ENCODE measurements around the gene RFX7.

RFX7 gene

DNA sequence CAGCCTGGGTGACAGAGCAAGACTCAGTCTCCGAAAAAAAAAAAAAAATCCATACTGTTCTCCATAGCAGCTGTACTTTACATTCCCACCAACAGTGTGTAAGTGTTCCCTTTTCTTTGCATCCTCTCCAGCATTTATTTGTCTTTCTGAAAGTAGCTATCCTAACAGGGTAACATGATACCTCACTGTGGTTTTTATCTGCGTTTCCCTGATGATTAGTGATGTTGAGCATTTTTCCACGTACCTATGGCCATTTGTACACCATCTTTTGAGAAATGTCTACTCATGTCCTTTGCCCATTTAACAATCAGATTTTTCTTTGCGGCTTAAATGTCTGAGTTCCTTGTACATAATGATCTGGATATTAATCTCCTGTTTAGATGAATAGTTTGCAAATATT lies 119.3 kb downstream of the RFX7 start:
- DNase-seq, result no peak

GRCh38 chr15:56105855-56106254 lies 137.8 kb downstream of the RFX7 start:
- no peak for DNase-seq

GRCh38 chr15:56102441-56102840 lies 141.2 kb downstream of the RFX7 start:
- no peak for DNase-seq

DNA sequence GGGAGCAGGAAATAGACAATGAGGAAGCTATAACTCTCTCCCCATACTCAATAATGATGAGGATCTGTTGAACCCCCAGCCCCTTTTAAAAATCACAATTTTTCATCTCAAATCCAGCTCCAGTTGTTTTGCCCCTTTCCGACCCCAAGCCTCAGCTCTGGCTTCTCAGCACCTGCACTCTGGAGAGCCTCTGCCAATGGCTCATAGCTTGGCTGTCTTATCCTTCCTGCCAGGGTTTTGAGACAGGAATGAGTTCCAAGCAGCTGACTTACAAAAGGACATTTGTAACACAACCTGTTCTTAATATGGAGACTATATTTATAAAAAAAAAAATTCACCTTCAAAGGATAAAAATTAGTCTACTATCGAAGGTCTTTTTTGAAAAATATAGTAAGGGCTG lies 144.4 kb downstream of the RFX7 start:
- no peak for DNase-seq

GRCh38 chr15:56098195-56098863 lies 145.3 kb downstream of the RFX7 start:
- DNase-seq, result no peak

DNA sequence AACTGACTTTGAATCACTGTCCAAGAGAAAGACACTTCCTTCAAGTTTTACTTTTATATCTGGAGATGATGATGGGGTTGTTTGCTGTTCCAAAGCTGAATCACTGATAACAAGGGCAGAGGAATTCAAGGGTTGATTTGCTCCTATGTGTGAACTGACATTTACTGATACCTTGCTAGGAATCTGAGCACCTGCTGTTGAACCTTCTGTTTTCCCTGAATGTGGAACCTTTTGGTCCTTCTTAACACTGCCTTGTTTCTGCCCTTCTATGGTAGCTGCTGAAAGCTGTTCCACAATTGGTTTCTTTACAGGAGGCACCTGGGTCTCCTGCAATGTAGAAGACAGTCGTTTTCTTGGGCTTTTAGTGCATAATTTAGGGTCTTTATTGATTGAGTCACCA lies 148.3 kb downstream of the RFX7 start:
- DNase-seq, result no peak

DNA sequence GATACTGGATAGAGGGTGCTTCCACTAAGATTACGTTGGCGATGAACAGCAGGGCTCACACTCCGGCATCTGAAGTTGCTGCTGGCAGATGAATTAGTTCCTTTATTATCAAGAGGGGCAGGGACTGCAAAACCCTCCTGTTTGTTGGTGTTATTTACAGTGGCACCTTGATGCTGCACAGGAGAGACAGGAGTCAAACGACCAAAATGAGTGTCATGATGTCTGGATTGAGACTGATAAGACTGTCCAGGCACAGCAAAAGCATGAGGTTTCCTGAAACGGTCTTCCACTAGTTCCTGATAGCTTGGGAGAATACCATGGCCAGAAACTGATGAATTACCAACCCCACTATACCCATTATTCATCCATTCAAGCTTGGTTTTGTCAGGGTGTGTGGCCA lies 149.5 kb downstream of the RFX7 start:
- DNase-seq, result no peak

DNA sequence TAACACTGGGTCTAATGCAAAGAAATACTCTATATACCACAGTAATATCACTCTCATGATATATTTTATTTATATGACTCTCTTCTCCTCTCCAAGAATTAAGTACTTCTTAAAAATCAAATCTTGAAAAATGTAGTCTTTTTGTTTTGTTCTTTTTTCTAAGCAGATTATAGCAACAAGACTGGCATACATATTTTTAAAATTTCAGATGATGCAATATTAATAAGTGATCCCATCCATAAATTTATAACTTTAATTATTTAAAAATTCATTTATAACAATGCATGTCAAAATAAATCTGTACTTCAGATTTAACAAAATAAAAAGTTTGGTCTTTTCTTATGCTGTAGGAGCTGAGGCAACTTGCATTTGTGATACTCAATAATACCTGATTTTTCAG lies 155.3 kb downstream of the RFX7 start:
- no peak for DNase-seq

DNA sequence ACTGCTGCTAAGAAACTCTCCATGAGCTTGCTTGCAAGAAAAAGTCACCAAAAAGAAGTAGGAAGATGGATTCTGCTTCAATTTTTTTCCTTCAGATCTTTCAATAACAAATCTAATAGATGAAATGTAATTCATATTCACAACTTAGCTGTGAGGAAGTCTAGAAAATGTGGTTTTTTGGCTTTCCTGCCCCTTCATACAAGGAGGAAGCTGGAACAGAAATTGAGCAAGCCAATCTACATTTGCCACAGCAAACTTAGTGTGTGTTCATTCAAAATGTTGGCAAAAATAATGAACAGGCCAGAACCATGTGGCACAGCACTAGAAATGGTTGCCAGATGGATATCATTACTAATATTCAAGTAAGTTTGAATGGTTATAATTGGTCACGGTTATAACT lies 157.1 kb downstream of the RFX7 start:
- no peak for DNase-seq

- no peak for DNase-seq
These were observed 161.4 kb downstream of the RFX7 start for GRCh38 chr15:56082263-56082761.

GRCh38 chr15:56077081-56077480 lies 166.6 kb downstream of the RFX7 start:
- DNase-seq, result no peak

DNA sequence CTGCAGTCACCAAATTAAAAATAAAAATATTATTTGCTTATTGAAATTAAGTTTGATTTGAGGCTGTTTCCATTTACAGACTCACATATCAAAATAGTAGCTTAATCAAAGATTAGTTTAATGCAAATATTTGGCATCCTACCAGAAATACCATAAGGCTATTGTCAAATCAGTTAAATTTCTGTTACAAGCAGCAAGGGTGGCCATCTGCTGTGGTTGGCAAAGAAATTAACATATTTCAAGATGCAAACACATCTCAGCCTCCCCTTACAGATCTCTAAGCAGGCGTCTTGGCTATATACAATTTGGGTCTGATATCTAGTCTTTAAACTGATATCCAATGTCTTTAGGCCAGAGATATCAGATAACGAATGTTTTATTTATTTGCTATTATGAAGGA lies 167.0 kb downstream of the RFX7 start:
- no peak for DNase-seq

DNA sequence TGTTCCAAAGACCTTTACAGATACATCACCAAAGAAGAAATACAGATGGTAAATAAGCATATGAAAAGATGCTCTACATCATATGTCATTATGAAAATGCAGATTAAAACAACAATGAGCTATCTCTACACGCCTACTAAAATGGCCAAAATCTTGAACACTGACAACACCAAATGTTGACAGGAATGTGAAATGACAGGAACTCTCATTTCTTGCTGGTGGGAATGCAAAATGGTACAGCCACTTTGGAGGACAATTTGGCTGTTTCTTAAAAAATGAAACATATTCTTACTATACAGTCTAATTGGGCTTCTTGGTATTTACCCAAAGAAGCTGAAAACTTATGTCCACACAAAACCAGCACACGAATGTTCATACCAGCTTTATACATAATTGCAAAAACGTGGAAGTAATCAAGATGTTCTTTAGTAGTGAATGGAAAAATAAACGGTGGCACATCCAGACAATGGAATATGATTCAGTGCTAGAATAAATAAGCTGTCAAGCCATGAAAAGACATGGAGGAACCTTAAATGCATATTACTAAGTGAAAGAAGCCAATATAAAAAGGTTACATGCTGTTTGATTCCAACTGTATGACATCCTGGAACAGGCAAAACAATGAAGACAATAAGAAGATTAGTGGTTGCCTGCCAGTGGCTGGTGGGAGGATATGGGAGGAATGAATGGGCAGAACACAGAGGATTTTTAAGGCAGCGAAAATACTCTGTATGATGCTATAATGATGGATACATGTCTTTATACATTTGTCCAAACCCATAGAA lies 169.0 kb downstream of the RFX7 start:
- no peak for DNase-seq

GRCh38 chr15:56064152-56064551 lies 179.5 kb downstream of the RFX7 start:
- DNase-seq, result no peak

- DNase-seq, result no peak
These were observed 184.0 kb downstream of the RFX7 start for GRCh38 chr15:56059716-56060115.

- no peak for DNase-seq
These were observed 184.7 kb downstream of the RFX7 start for GRCh38 chr15:56058986-56059385.

DNA sequence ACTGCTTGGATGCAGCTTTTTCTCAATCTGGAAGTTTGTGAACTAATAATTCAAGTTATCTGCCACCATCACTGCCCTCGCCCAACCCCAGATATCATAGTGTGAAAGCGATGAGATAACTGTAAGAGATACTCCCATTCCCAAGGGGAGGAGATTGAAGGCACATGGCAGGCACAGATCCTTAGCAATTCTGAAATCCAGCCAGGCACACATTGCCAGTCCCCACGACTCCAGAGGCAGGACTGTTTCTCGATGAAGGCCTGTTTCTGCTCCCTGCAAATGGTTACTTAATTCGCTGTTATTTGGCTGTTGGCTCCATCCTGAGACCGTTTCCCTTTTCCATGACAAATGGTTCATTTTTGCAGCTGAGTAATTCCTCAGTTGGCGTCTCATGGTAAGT lies 187.1 kb downstream of the RFX7 start:
- DNase-seq, result no peak

DNA sequence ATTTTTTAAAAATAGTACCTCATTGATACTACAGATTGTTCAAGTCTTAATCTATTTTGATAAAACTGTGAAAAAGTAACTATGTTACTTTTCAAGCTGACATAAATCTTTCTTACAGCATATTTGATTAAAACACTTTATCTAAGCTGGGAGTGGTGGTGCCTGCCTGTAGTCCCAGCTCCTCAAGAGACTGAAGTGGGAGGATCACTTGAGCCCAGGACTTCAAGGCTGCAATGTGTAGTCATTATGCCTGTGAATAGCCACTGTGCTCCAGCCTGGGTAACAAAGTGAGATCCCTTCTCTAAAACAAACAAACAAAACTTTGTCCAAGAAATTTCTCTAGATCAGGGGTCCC lies 190.7 kb downstream of the RFX7 start:
- no peak for DNase-seq

DNA sequence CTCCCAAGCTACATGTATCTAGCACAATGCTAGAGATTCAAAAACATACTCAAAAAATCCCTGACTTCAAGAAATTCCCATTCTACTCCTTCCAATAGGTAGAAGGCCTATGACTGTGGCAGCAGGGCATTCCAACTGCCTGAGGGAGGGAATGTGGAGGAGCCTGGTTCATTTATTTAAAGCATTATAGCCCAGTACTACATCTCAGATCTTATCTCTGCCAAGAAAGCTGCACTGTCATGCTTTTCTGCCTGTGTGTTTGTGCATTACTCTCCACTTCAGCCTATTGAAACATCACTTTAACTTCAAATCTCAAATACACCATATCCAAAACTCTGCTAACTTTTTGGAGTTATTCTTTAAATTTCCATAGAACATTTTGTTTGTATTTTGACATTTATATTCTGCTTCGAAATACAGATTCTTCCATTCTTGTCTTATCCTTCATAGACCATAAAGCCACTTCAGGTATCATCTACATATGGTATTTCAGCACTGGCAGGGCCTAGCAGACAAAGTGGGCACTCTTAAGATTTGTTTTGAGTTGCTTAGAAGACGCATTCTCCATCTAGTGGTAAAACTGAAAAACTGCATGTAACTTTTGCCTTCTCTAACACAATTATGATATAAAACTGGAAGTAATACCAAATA lies 191.2 kb downstream of the RFX7 start:
- peak; percentile 10 for DNase-seq

GRCh38 chr15:56051676-56052075 lies 192.0 kb downstream of the RFX7 start:
- no peak for DNase-seq

- no peak for DNase-seq
These were observed 194.1 kb downstream of the RFX7 start for GRCh38 chr15:56049577-56049976.

- DNase-seq, result no peak
These were observed 196.3 kb downstream of the RFX7 start for GRCh38 chr15:56047354-56047753.

DNA sequence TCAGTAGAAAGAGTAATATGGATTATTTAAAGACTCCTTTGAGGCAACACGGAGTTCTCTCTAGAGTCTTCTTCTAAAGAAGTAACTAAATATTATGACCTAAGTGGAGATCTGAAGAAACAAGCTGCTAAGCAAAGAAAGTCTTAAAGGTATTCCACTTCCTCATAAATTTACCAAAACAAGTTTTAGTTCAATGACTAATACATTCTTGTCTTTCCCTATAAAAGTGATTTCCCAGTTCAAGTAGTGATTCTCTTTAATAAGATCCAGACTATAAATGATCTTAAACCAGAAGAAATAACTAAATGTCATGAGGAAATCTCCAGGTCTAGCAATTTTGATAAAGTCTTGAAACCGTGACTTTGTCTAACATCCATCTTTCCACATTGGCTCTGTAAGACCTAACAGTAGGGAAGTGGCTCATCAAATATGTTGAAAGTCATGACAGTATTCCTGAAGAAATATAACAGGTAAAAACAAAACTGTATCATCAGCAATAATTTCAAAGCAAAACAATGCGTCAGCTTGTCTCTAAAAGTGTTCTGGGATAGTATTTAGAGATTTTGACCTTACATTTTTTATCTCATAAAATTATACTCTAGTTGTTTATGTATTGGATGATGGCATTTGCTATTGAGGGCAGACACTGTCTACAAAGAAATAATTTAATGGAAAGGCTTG lies 198.5 kb downstream of the RFX7 start:
- no peak for DNase-seq

Data from right kidney (tissue), 1 donor.